Osteoblast (primary cell): ENCODE results near the gene KTN1. TPM values are rescaled to one million over a fixed set of nuclear protein-coding genes. Genes with fewer than 3 reads are reported as not detected.

ENCODE experiments used
- DNase-seq: peaks from one replicate; pipeline ENCODE4 v3.0.0; 2011; ENCODE audit warnings: low spot score, mixed read lengths; ENCODE audit not compliant: insufficient read length; ENCODE audit errors: missing footprints
- H2AFZ ChIP-seq: 2 replicates; pipeline ENCODE4 v1.6.0; 2011; ENCODE audit warnings: mild to moderate bottlenecking, low read length
- H3K27ac ChIP-seq: 2 replicates; pipeline ENCODE4 v1.5.1; 2011; ENCODE audit warnings: mild to moderate bottlenecking, low read depth, low read length, moderate library complexity
- H3K27me3 ChIP-seq: 2 replicates; pipeline ENCODE4 v1.6.0; 2012; ENCODE audit warnings: mild to moderate bottlenecking, control low read depth, inconsistent platforms, low read length, moderate library complexity; ENCODE audit not compliant: insufficient read depth
- H3K36me3 ChIP-seq: 2 replicates; pipeline ENCODE4 v1.5.1; 2011; ENCODE audit warnings: mild to moderate bottlenecking, low read length, control low read depth, moderate library complexity; ENCODE audit not compliant: insufficient read depth
- H3K4me1 ChIP-seq: 2 replicates; pipeline ENCODE4 v1.5.1; 2011; ENCODE audit warnings: mild to moderate bottlenecking, low read length, control low read depth, moderate library complexity; ENCODE audit not compliant: insufficient read depth
- H3K4me2 ChIP-seq: 2 replicates; pipeline ENCODE4 v1.6.0; 2011; ENCODE audit warnings: mild to moderate bottlenecking, low read length; ENCODE audit not compliant: insufficient read depth
- H3K4me3 ChIP-seq: fragments of 200-600 bp; sonication (generic); 3 replicates; pipeline ENCODE4 v1.5.1; 2012; ENCODE audit warnings: mild to moderate bottlenecking, low read length, inconsistent platforms; ENCODE audit not compliant: insufficient read depth
- H3K79me2 ChIP-seq: 2 replicates; pipeline ENCODE4 v1.6.0; 2012; ENCODE audit warnings: mild to moderate bottlenecking, low read length, control low read depth, inconsistent platforms; ENCODE audit not compliant: insufficient read depth
- H3K9me3 ChIP-seq: 2 replicates; pipeline ENCODE4 v1.5.1; 2011; ENCODE audit warnings: low read depth, low read length, control low read depth
- H4K20me1 ChIP-seq: 2 replicates; pipeline ENCODE4 v1.6.0; 2012; ENCODE audit warnings: mild to moderate bottlenecking, low read length, control low read depth; ENCODE audit not compliant: insufficient read depth
- CTCF ChIP-seq: IDR thresholded peaks from 2 replicates; pipeline ENCODE4 v1.5.1; 2011; ENCODE audit warnings: mild to moderate bottlenecking, low read depth, low read length, moderate library complexity; ENCODE audit errors: extremely low read depth
- total RNA-seq: library from RNA; depleted of rRNA; stranded (reverse); fragments of >200 nt; gene quantifications from 2 replicates; pipeline ENCODE4 v1.2.3, GENCODE V29; 2012

KTN1 gene
- total RNA-seq, 1 donor = 172 TPM

- Histone ChIP-seq H3K27me3 (no peaks in the 10 kb centered on the region), H3K27ac (no peak overlapping the region), H3K4me2 (no peak overlapping the region), H4K20me1 (peaks cover 11% of the 10 kb centered on the region), H2AFZ (no peak overlapping the region), H3K4me3 (no peak overlapping the region), H3K9me3 (no peaks in the 10 kb centered on the region), H3K36me3 (no peaks in the 10 kb centered on the region), H3K4me1 (peaks cover 14% of the 10 kb centered on the region), H3K79me2 (peaks cover 93% of the 10 kb centered on the region)
- TF ChIP-seq CTCF = no peak
- DNase-seq = no peak
These were observed 30.8 kb downstream of the KTN1 start for GRCh38 chr14:55610713-55611370.

- Histone ChIP-seq H3K36me3 (peaks cover 9% of the 10 kb centered on the region), H3K4me1 (peaks cover 11% of the 10 kb centered on the region), H3K27ac (no peak overlapping the region), H2AFZ (no peak overlapping the region), H3K27me3 (no peaks in the 10 kb centered on the region), H3K9me3 (no peaks in the 10 kb centered on the region), H3K4me3 (no peak overlapping the region), H4K20me1 (peaks cover 11% of the 10 kb centered on the region), H3K79me2 (peaks cover 83% of the 10 kb centered on the region), H3K4me2 (no peak overlapping the region)
- DNase-seq = no peak
- no peak for TF ChIP-seq CTCF
These were observed 31.9 kb downstream of the KTN1 start for GRCh38 chr14:55611859-55612258.

GRCh38 chr14:55614304-55614703, 34.3 kb downstream of the KTN1 start:
- peaks cover 7% of the 10 kb centered on the region for H4K20me1 ChIP-seq
- H3K4me2 ChIP-seq = no peak overlapping the region
- no peak overlapping the region for H3K27ac ChIP-seq
- H3K4me1 ChIP-seq = peaks cover 7% of the 10 kb centered on the region
- peaks cover 28% of the 10 kb centered on the region for H3K36me3 ChIP-seq
- H3K4me3 ChIP-seq = no peak overlapping the region
- DNase-seq = no peak
- no peaks in the 10 kb centered on the region for H3K27me3 ChIP-seq
- no peak overlapping the region for H2AFZ ChIP-seq
- H3K9me3 ChIP-seq = no peaks in the 10 kb centered on the region
- H3K79me2 ChIP-seq = peaks cover 60% of the 10 kb centered on the region
- TF ChIP-seq CTCF = no peak

- H3K27me3 ChIP-seq = no peaks in the 10 kb centered on the region
- peaks cover 8% of the 10 kb centered on the region for H3K79me2 ChIP-seq
- H3K9me3 ChIP-seq = peaks cover 1% of the 10 kb centered on the region
- no peak for DNase-seq
- no peak overlapping the region for H3K27ac ChIP-seq
- H2AFZ ChIP-seq = no peak overlapping the region
- TF ChIP-seq CTCF = no peak
- H4K20me1 ChIP-seq = no peaks in the 10 kb centered on the region
- H3K4me2 ChIP-seq = no peak overlapping the region
- H3K4me1 ChIP-seq = peaks cover 14% of the 10 kb centered on the region
- H3K36me3 ChIP-seq = peaks cover 52% of the 10 kb centered on the region
- no peak overlapping the region for H3K4me3 ChIP-seq
These were observed 40.3 kb downstream of the KTN1 start for GRCh38 chr14:55620277-55620676.
